CD14-positive monocyte (primary cell): ENCODE data around the gene DCPS. TPM values are rescaled to one million over a fixed set of nuclear protein-coding genes. Genes with fewer than 3 reads are reported as not detected.

Source experiments
- DNase-seq, 3 donors: peaks; one replicate each; pipeline ENCODE4 v3.0.0-alpha.2; 2011 to 2022
- H2AFZ ChIP-seq: 2 replicates; pipeline ENCODE4 v1.6.0; 2012; ENCODE audit warnings: mild to moderate bottlenecking, low read depth, low read length, inconsistent platforms; ENCODE audit not compliant: insufficient read depth, poor library complexity, severe bottlenecking
- H3K27ac ChIP-seq, 2 donors: 1 replicate in 1 of 2; 2 replicates in 1 of 2; pipeline ENCODE4 v1.5.1; 2012 to 2013; ENCODE audit warnings: low read length in 2 of 2, control low read depth in 1 of 2, inconsistent platforms in 1 of 2, low read depth in 1 of 2, mild to moderate bottlenecking in 1 of 2
- H3K27me3 ChIP-seq, 2 donors: one replicate each; pipeline versions ENCODE4 v1.6.0 to v1.6.1; 2011 to 2013; ENCODE audit warnings: low read length in 2 of 2; ENCODE audit not compliant: control insufficient read depth in 2 of 2, insufficient read depth in 2 of 2
- H3K36me3 ChIP-seq, 2 donors: replicated peaks in 1 of 2; 1 replicate in 1 of 2; 2 replicates in 1 of 2; pipeline versions ENCODE4 v1.5.1 to v1.6.1; 2012 to 2013; ENCODE audit warnings: low read length in 2 of 2, control low read depth in 1 of 2, inconsistent platforms in 1 of 2, mild to moderate bottlenecking in 1 of 2; ENCODE audit not compliant: insufficient read depth in 2 of 2, control insufficient read depth in 1 of 2
- H3K4me1 ChIP-seq, 2 donors: 1 replicate in 1 of 2; 2 replicates in 1 of 2; pipeline versions ENCODE4 v1.5.1 to v1.6.1; 2012 to 2013; ENCODE audit warnings: low read length in 2 of 2, control low read depth in 1 of 2, inconsistent platforms in 1 of 2, mild to moderate bottlenecking in 1 of 2, moderate library complexity in 1 of 2; ENCODE audit not compliant: insufficient read depth in 2 of 2, control insufficient read depth in 1 of 2
- H3K4me2 ChIP-seq: replicated peaks from 2 replicates; pipeline ENCODE3; 2012; ENCODE audit warnings: low read length, moderate library complexity, mild to moderate bottlenecking; ENCODE audit not compliant: poor library complexity, severe bottlenecking; ENCODE audit errors: extremely low read depth
- H3K4me3 ChIP-seq, 3 experiments: fragments of 200-600 bp in 1 of 3; sonication (generic) in 1 of 3; replicated peaks in 1 of 3; 1 replicate in 2 of 3; 2 replicates in 1 of 3; pipeline ENCODE4 v1.5.1; 2011 to 2013; ENCODE audit warnings: low read length in 3 of 3, mild to moderate bottlenecking in 3 of 3, control low read depth in 2 of 3, low read depth in 2 of 3, inconsistent platforms in 1 of 3, moderate library complexity in 1 of 3
- H3K79me2 ChIP-seq: 2 replicates; pipeline ENCODE4 v1.6.0; 2012; ENCODE audit warnings: mild to moderate bottlenecking, control low read depth, inconsistent platforms, low read length, moderate library complexity; ENCODE audit not compliant: insufficient read depth
- H3K9ac ChIP-seq: 2 replicates; pipeline ENCODE4 v1.6.0; 2017; ENCODE audit warnings: low read length, mild to moderate bottlenecking; ENCODE audit not compliant: insufficient read depth, poor library complexity, severe bottlenecking
- H3K9me3 ChIP-seq, 2 donors: replicated peaks in 1 of 2; 1 replicate in 1 of 2; 2 replicates in 1 of 2; pipeline versions ENCODE4 v1.5.1 to v1.6.1; 2012 to 2013; ENCODE audit warnings: low read length in 2 of 2, control low read depth in 1 of 2; ENCODE audit not compliant: control insufficient read depth in 1 of 2, insufficient read depth in 1 of 2
- H4K20me1 ChIP-seq: 2 replicates; pipeline ENCODE4 v1.6.0; 2012; ENCODE audit warnings: mild to moderate bottlenecking, low read length, control low read depth, moderate library complexity; ENCODE audit not compliant: insufficient read depth
- H3K27ac Mint-ChIP-seq, 7 donors: one replicate each; pipeline ENCODE4 v1.8.0; 2020; ENCODE audit warnings: mild to moderate bottlenecking in 7 of 7, mixed read lengths in 7 of 7, moderate library complexity in 6 of 7, inconsistent platforms in 2 of 7
- H3K27me3 Mint-ChIP-seq, 3 donors: one replicate each; pipeline ENCODE4 v1.8.0; 2021 to 2022; ENCODE audit warnings: low read depth in 3 of 3, mild to moderate bottlenecking in 3 of 3, mixed read lengths in 3 of 3, moderate library complexity in 3 of 3, inconsistent platforms in 1 of 3
- H3K36me3 Mint-ChIP-seq, 2 donors: one replicate each; pipeline ENCODE4 v1.8.0; 2020; ENCODE audit warnings: mixed read lengths in 2 of 2, inconsistent platforms in 1 of 2, mild to moderate bottlenecking in 1 of 2
- H3K4me1 Mint-ChIP-seq: one replicate; pipeline ENCODE4 v1.8.0; 2020; ENCODE audit warnings: mild to moderate bottlenecking, mixed read lengths
- H3K4me3 Mint-ChIP-seq, 2 donors: one replicate each; pipeline ENCODE4 v1.8.0; 2020; ENCODE audit warnings: mild to moderate bottlenecking in 2 of 2, mixed read lengths in 2 of 2, moderate library complexity in 1 of 2
- H3K9me3 Mint-ChIP-seq, 7 donors: one replicate each; pipeline ENCODE4 v1.8.0; 2020 to 2022; ENCODE audit warnings: mixed read lengths in 7 of 7, mild to moderate bottlenecking in 6 of 7, moderate library complexity in 6 of 7, inconsistent platforms in 2 of 7
- CTCF ChIP-seq: fragments of 200-600 bp; IDR thresholded peaks from one replicate; pipeline ENCODE4 v1.8.0; 2022; ENCODE audit warnings: antibody characterized with exemption, mild to moderate bottlenecking
- WGBS: methylation state at CpG from one replicate; pipeline ENCODE4 v1.1.5; 2013; ENCODE audit warnings: missing lambda C conversion rate; ENCODE audit not compliant: insufficient coverage; 5-methylcytosine and 5-hydroxymethylcytosine counted together
- intact Hi-C, 2 donors: fragments of 100-400 bp; cut with micrococcal nuclease; formaldehyde crosslinking; loops; one replicate each; pipeline versions ENCODE4 v1.15.0 to v1.15.1; 2023
- polyA plus RNA-seq, 3 donors: library from polyadenylated mRNA; depleted of rRNA in 1 of 3; unstranded in 2 of 3; stranded (reverse) in 1 of 3; fragments of 300-500 nt in 2 of 3; fragments of >200 nt in 1 of 3; fragmentation: Illumina TruSeq in 2 of 3; gene quantifications; 1 replicate in 2 of 3; 2 replicates in 1 of 3; pipeline ENCODE4 v1.2.3, GENCODE V29; 2012 to 2021

Gene DCPS
- polyA plus RNA-seq, 3 donors, result 26.3 to 30.7 (median 30.4) TPM

GRCh38 chr11:126268708-126269579 is 34.9 kb upstream of the DCPS start, which contains the start of the genes FOXRED1 and SRPRA:
Gene FOXRED1 (plus strand): TSS chr11:126269154. CDS start chr11:126269207, 53 bp downstream.
Gene SRPRA (minus strand): TSS chr11:126268895. CDS start chr11:126268804, 91 bp downstream.
- no peaks in the 10 kb centered on the region for H3K9me3 Mint-ChIP-seq
- under 1% methylated on average over 57 of the region's 64 CpGs for WGBS

More at GRCh38 chr11:126268708-126269579, 34.9 kb upstream of the DCPS start, which contains the start of the genes FOXRED1 and SRPRA:
- H3K27me3 Mint-ChIP-seq, result no peaks in the 10 kb centered on the region
- H3K36me3 Mint-ChIP-seq, result peaks cover 52 to 54% of the 10 kb centered on the region in 2 donors
- peak; percentile 99 to 100 (median 99) for DNase-seq
- Histone ChIP-seq H3K27ac (peak within 1 kb of the TSS; percentile 76 to 99), H3K9me3 (no peaks in the 10 kb centered on the region), H4K20me1 (peaks cover 8% of the 10 kb centered on the region), H3K79me2 (peaks cover 43% of the 10 kb centered on the region), H3K36me3 (peaks cover 47 to 52% of the 10 kb centered on the region in 2 donors), H3K4me2 (peak within 1 kb of the TSS; percentile 96), H3K27me3 (no peaks in the 10 kb centered on the region), H3K4me3 (peak within 1 kb of the TSS; percentile 87 to 93 (median 89)), H3K4me1 (peaks cover 15 to 17% of the 10 kb centered on the region in 2 donors), H2AFZ (peak within 1 kb of the TSS; percentile 85), H3K9ac (peak within 1 kb of the TSS; percentile 94)
- H3K4me1 Mint-ChIP-seq, result peaks cover 18% of the 10 kb centered on the region
- peak within 1 kb of the TSS; percentile 97 to 98 (median 97) for H3K27ac Mint-ChIP-seq
- intact Hi-C loops, result loop anchor here (2.0 to 5.0 kb wide), 3 partner anchors 57 to 677 kb away; partner anchors contain the start of genes FAM118B (in 2 of the 2), RPUSD4 (in 2 of the 2) and STT3A (in 1 of the 2)
- H3K4me3 Mint-ChIP-seq, result peak within 1 kb of the TSS; percentile 94 to 95
- no peak for TF ChIP-seq CTCF
